ENCODE data around the gene GABBR2.

GRCh38 chr9:98460704-98461103 is 248.0 kb downstream of the GABBR2 start:
- TF ChIP-seq CTCF (conservative IDR thresholded peaks at IDR 0.05) (no peak), ZFX (IDR thresholded peaks at IDR 0.05) (no peak)
